Activated B cell treated with CpG ODN at 0.5 μM for 24 hours (primary cell): ENCODE measurements around the gene FOLR3. TPM values are rescaled to one million over a fixed set of nuclear protein-coding genes. Genes with fewer than 3 reads are reported as not detected.

Source experiments
- ATAC-seq: fragments of 200-7000 bp; cut with Tn5 transposase; one replicate; pipeline ENCODE4 v1.10.0; 2021; ENCODE audit warnings: low read depth, mild to moderate bottlenecking, moderate library complexity
- CTCF ChIA-PET: fragments of 350-600 bp; sonication (Branson Sonifier 250); formaldehyde crosslinking; loops from one replicate; lab custom pipeline; 2021; ENCODE audit warnings: antibody characterized with exemption; lab: Charles Lee
- POLR2A ChIA-PET: fragments of 350-600 bp; sonication (Branson Sonifier 250); formaldehyde crosslinking; loops from one replicate; lab custom pipeline; 2021; ENCODE audit warnings: antibody characterized with exemption; lab: Charles Lee
- DNase-seq: peaks from one replicate; pipeline ENCODE4 v3.0.0; 2022
- H3K27ac Mint-ChIP-seq: one replicate; pipeline ENCODE4 v1.8.0; 2020; ENCODE audit warnings: mixed read lengths
- H3K27me3 Mint-ChIP-seq: one replicate; pipeline ENCODE4 v1.8.0; 2021; ENCODE audit warnings: mixed read lengths
- H3K36me3 Mint-ChIP-seq: one replicate; pipeline ENCODE4 v1.8.0; 2021; ENCODE audit warnings: low read depth, mixed read lengths
- H3K4me1 Mint-ChIP-seq: one replicate; pipeline ENCODE4 v1.8.0; 2021; ENCODE audit warnings: mixed read lengths
- H3K4me3 Mint-ChIP-seq: one replicate; pipeline ENCODE4 v1.8.0; 2020; ENCODE audit warnings: mild to moderate bottlenecking, mixed read lengths
- H3K9me3 Mint-ChIP-seq: one replicate; pipeline ENCODE4 v1.8.0; 2020; ENCODE audit warnings: mixed read lengths
- intact Hi-C: fragments of 100-400 bp; cut with micrococcal nuclease; formaldehyde crosslinking; loops from one replicate; pipeline ENCODE4 v1.15.1; 2024
- total RNA-seq: library from RNA; stranded (reverse); gene quantifications from 2 replicates; pipeline ENCODE4 v1.2.3, GENCODE V29; 2022
- TF ChIP-seq, protein P1 (sequence below): fragments of 200-600 bp; IDR thresholded peaks from one replicate; pipeline ENCODE4 v1.8.0; 2022; ENCODE audit warnings: antibody characterized with exemption, mild to moderate bottlenecking

FOLR3 gene
- total RNA-seq, 1 donor from 2014 or later = not detected

DNA sequence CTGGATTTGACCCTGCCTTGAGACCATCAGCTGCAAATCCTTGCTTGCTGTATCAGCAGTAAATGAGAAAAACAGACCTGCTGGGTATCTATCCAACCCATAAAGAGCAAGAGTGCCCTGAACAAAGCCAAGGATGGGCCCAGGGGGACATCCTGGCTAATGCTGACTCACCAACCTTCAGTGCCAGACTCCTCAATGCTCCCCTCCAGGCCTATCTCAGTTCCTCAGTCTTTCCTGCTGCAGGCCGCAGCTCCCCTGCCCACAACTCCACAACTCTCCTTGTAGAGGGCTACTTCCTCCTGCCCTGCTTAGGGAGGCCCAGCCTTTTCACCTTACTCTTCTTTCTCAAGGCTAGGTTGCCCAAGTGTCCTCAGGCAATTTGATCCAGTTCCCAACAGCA is 35.1 kb upstream of the FOLR3 start:
- no peak for ATAC-seq
- H3K4me3 Mint-ChIP-seq = no peak overlapping the region
- H3K9me3 Mint-ChIP-seq = no peaks in the 10 kb centered on the region
- no peaks in the 10 kb centered on the region for H3K27me3 Mint-ChIP-seq
- H3K36me3 Mint-ChIP-seq = peaks cover 63% of the 10 kb centered on the region
- H3K27ac Mint-ChIP-seq = peak overlapping the region; percentile 1
- intact Hi-C loops = no loop called here
- POLR2A ChIA-PET = interaction anchor here (0.9 to 4.9 kb wide), 4 partner anchors 8 to 60 kb away, joined by 4 to 31 read pairs (median 6); partner anchors contain the start of gene ANAPC15
- H3K4me1 Mint-ChIP-seq = peaks cover 46% of the 10 kb centered on the region
- DNase-seq = no peak
- TF ChIP-seq, protein P1, sequence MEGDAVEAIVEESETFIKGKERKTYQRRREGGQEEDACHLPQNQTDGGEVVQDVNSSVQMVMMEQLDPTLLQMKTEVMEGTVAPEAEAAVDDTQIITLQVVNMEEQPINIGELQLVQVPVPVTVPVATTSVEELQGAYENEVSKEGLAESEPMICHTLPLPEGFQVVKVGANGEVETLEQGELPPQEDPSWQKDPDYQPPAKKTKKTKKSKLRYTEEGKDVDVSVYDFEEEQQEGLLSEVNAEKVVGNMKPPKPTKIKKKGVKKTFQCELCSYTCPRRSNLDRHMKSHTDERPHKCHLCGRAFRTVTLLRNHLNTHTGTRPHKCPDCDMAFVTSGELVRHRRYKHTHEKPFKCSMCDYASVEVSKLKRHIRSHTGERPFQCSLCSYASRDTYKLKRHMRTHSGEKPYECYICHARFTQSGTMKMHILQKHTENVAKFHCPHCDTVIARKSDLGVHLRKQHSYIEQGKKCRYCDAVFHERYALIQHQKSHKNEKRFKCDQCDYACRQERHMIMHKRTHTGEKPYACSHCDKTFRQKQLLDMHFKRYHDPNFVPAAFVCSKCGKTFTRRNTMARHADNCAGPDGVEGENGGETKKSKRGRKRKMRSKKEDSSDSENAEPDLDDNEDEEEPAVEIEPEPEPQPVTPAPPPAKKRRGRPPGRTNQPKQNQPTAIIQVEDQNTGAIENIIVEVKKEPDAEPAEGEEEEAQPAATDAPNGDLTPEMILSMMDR = no peak
- CTCF ChIA-PET = interaction anchor here (2.3 to 5.0 kb wide), 3 partner anchors 10 to 75 kb away, joined by 9 to 22 read pairs (median 15); no protein-coding TSS in a partner anchor

DNA sequence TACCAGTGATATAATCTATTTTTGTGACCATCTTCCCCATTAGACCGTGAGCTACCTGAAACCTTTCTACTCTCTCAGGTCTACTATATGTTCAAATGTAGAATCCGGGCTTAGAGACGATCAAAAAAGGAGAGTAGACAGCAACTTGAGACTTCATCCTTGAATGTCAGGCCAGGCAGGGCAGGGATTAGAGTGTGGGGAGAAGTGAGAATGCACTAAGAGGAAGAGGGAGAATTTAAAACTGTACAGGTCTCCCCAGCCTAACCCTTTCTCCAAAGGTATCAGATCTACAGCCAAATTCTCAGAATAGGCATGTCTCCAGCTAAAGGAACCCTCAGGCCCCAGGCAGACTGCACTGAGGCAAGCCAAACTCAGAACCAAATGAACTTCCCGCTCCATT is 33.4 kb upstream of the FOLR3 start:
- no peaks in the 10 kb centered on the region for H3K9me3 Mint-ChIP-seq
- no peaks in the 10 kb centered on the region for H3K27me3 Mint-ChIP-seq
- H3K27ac Mint-ChIP-seq = peak overlapping the region; percentile 93
- ATAC-seq = no peak
- H3K36me3 Mint-ChIP-seq = peaks cover 54% of the 10 kb centered on the region
- CTCF ChIA-PET = interaction anchor here (0.7 to 5.0 kb wide), 3 partner anchors 11 to 120 kb away, joined by 3 to 22 read pairs (median 15); no protein-coding TSS in a partner anchor
- TF ChIP-seq, protein P1 = no peak
- DNase-seq = no peak
- H3K4me3 Mint-ChIP-seq = peak overlapping the region; percentile 96
- peaks cover 46% of the 10 kb centered on the region for H3K4me1 Mint-ChIP-seq
- intact Hi-C loops = loop anchor here (2.0 kb wide), 2 partner anchors 61 to 121 kb away; no protein-coding TSS in a partner anchor
- POLR2A ChIA-PET = interaction anchor here (0.6 to 4.9 kb wide), 5 partner anchors 11 to 323 kb away, joined by 3 to 31 read pairs (median 7); partner anchors contain the start of genes ANAPC15, RNF121 and XNDC1N

DNA sequence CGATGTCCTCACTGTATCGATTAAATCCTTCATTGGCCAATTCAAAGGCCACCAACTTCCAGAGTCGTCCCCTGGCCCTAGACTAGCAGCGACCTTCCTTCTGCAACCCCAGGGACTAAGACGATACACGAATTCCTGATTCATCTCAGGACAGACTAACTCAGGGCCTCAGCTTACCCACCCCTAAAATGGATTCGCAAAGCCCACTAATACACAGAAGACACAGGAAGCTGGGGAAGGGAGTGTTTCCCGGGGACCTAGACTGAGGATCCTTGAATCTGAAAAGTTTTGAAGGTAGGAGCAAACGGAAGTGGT is 32.9 kb upstream of the FOLR3 start:
- ATAC-seq (peak; percentile 1), DNase-seq (no peak)
- Mint-ChIP-seq H3K4me3 (peak overlapping the region; percentile 96), H3K9me3 (no peaks in the 10 kb centered on the region), H3K27ac (peak overlapping the region; percentile 93), H3K36me3 (peaks cover 54% of the 10 kb centered on the region), H3K27me3 (no peaks in the 10 kb centered on the region), H3K4me1 (peaks cover 46% of the 10 kb centered on the region)
- intact Hi-C loops = loop anchor here (2.0 kb wide), 2 partner anchors 62 to 120 kb away; no protein-coding TSS in a partner anchor
- POLR2A ChIA-PET = interaction anchor here (0.6 to 4.9 kb wide), 5 partner anchors 10 to 175 kb away, joined by 3 to 31 read pairs (median 7); partner anchors contain the start of genes ANAPC15, RNF121 and XNDC1N
- TF ChIP-seq, protein P1 = no peak
- CTCF ChIA-PET = interaction anchor here (2.3 to 5.0 kb wide), 2 partner anchors 12 to 77 kb away, joined by 15 to 22 read pairs; no protein-coding TSS in a partner anchor

DNA sequence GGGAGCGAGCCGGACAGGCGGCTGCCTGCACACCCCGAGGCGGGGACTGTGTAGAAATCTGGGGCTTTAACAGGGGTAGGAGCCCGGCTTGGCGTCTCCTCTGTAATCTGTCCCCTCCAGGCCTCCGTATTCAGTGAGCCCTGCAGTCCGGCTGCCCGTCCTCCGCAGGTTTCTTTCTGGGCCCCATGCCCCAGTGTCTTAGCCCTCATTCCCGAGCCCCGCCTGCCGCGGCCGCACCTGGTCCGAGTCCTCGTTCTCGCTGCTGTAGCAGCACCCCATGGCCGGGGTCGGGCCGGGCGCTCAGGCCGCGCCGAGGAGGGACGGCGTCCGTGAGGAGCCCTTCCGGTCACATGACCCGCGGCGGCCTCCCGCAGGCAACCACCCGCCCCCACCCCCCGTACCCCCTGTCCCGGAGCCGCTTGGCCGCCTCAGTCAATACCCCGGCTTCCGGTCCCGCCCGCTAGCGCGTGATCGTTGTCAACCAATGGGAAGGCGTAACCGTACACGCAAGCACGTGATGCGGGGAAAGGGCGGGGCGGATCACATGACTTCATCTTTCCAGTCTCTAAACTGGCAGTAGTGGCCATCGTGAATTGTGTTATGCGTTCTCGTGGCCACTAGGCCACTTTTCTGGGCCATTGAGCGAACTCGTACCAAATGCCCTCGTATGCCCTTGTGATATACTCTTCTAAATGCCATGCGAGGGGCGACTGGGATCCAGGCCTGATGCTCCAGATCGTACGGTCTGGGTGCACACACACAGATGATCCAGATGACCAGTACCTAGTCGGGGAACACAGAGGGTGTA is 32.4 kb upstream of the FOLR3 start, which contains the start of gene LAMTOR1:
TSS of gene LAMTOR1 (minus strand) at position 352 of the 808 bp plus-strand sequence. CDS start at position 279, 73 bp downstream.
- intact Hi-C loops = loop anchor here (1.0 to 2.0 kb wide), 5 partner anchors 9 to 120 kb away; partner anchors contain the start of genes ANAPC15, LRRC51 and NUMA1
- Mint-ChIP-seq H3K36me3 (peaks cover 52% of the 10 kb centered on the region), H3K27ac (peak within 1 kb of the TSS; percentile 93), H3K4me3 (peak within 1 kb of the TSS; percentile 96), H3K27me3 (no peaks in the 10 kb centered on the region), H3K9me3 (no peaks in the 10 kb centered on the region), H3K4me1 (peaks cover 46% of the 10 kb centered on the region)
- POLR2A ChIA-PET = interaction anchor here (0.6 to 4.9 kb wide), 6 partner anchors 10 to 175 kb away, joined by 3 to 31 read pairs (median 6); partner anchors contain the start of genes ANAPC15, RNF121 and XNDC1N
- DNase-seq (peak; percentile 93), ATAC-seq (peak; percentile 96)
- TF ChIP-seq, protein P1 = no peak
- CTCF ChIA-PET = interaction anchor here (2.3 to 5.0 kb wide), 2 partner anchors 12 to 78 kb away, joined by 15 to 22 read pairs; no protein-coding TSS in a partner anchor
